Bronchial epithelial cell (primary cell): ENCODE data around the gene OPN1MW3. TPM values are rescaled to one million over a fixed set of nuclear protein-coding genes. Genes with fewer than 3 reads are reported as not detected.
"Not testable (repeated sequence)": the region's sequence is repeated elsewhere in the genome, so short reads cannot be mapped to it uniquely, and the experiment has no call there.

Experiments used
- DNase-seq: peaks from one replicate; pipeline ENCODE4 v3.0.0-alpha.2; 2010; ENCODE audit warnings: low read depth
- FAIRE-seq: peaks from 2 replicates; lab custom pipeline; 2011; peaks lifted over from hg19 to GRCh38; lab: Jason Lieb, UNC
- H3K27me3 ChIP-seq: 2 replicates; pipeline ENCODE4 v1.5.1; 2011; ENCODE audit warnings: low read length; ENCODE audit not compliant: control insufficient read depth, insufficient read depth
- H3K36me3 ChIP-seq: 2 replicates; pipeline ENCODE4 v1.5.1; 2011; ENCODE audit warnings: low read length; ENCODE audit not compliant: control insufficient read depth, insufficient read depth
- H3K4me3 ChIP-seq: 2 replicates; pipeline ENCODE4 v1.5.1; 2011; ENCODE audit warnings: mild to moderate bottlenecking, low read depth, low read length, control low read depth
- CTCF ChIP-seq: IDR thresholded peaks from 2 replicates; pipeline ENCODE4 v1.5.1; 2011; ENCODE audit warnings: mild to moderate bottlenecking, moderate library complexity, low read length, control low read depth, inconsistent platforms; ENCODE audit not compliant: insufficient read depth, severe bottlenecking
- total RNA-seq: library from RNA; depleted of rRNA; stranded (reverse); fragments of >200 nt; gene quantifications from 2 replicates; pipeline ENCODE4 v1.2.1, GENCODE V29; 2014

Gene OPN1MW3
- total RNA-seq, 1 donor from 2014 or later = not detected

DNA sequence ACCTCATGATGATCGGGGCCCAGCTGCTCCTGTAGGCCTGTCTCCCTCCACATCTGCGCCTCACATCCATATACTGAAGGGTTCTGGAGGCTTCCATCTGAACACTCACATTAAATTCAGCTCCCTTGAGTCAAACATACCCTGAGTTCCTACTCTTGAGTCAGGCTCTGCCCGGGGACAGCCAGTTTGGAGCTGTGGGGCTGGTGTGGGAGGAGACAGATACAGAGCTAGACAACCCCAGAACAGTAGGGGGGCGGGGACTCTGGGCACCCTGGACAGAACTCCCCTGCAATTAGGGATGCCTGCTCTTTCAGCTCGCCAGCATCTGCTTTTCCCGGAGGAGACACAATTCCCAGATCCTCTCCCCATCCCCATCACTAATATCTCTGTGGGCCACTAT is 5.7 kb downstream of the OPN1MW3 start:
- not testable (repeated sequence) for DNase-seq, H3K27me3 ChIP-seq, H3K36me3 ChIP-seq, H3K4me3 ChIP-seq, FAIRE-seq

DNA sequence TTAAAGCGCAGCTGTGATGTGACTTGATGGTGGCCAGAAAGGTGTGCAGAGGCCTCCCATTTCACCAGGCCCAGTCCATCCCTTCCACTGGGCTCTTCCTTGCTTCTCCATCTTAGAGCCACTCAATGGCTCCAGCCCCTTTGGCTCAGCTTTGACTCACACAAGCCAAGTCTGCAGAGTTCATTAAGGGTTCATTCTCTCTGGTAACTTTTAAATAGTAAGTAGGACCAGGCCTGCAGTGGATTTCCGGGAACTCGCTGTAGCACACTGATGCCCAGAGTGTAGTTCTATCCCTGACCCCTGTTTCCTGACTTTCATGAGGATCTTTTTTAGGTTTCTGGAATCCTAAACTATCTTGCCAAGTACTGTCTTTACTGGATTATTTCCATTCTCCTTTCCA is 11.9 kb downstream of the OPN1MW3 start:
- FAIRE-seq, DNase-seq: not testable (repeated sequence)

GRCh38 chrX:154284489-154285338 is 27.3 kb downstream of the OPN1MW3 start:
- not testable (repeated sequence) for H3K4me3 ChIP-seq, FAIRE-seq, H3K36me3 ChIP-seq, H3K27me3 ChIP-seq, DNase-seq

More for the DNA sequence above, 11.9 kb downstream of the OPN1MW3 start:
- not testable (repeated sequence) for H3K27me3 ChIP-seq, H3K36me3 ChIP-seq, H3K4me3 ChIP-seq

DNA sequence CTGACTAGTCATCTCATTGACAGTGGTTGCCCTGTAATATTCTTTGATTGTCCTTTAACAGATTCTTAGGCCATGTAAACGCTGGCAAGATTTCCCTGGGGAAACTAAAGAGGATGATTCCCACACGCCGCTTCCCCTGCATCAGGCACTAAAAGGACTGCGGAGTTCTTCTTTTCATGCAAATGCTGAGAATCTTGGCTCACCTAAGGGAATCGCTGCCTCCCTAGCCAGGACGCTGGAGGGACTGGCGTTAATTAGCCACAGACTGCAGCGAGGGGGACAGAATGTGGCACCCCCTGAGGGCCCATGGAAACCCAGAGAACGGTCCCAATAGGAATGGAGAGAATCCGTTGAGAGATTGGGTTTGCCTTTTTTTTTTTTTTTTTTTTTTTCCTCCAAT is 29.0 kb downstream of the OPN1MW3 start:
- not testable (repeated sequence) for FAIRE-seq, DNase-seq, H3K4me3 ChIP-seq, H3K36me3 ChIP-seq, H3K27me3 ChIP-seq

- TF ChIP-seq CTCF = no peak
- no peak within 1 kb of the TSS for H3K4me3 ChIP-seq
- H3K36me3 ChIP-seq = no peaks in the 10 kb centered on the region
- FAIRE-seq (no peak), DNase-seq (no peak)
- no peaks in the 10 kb centered on the region for H3K27me3 ChIP-seq
Measured at GRCh38 chrX:154294791-154295574, 37.6 kb downstream of the OPN1MW3 start, which contains the start of gene TEX28. TSS of gene TEX28 (minus strand) at chrX:154295124. CDS start at chrX:154292117, 3,007 bp downstream.

DNA sequence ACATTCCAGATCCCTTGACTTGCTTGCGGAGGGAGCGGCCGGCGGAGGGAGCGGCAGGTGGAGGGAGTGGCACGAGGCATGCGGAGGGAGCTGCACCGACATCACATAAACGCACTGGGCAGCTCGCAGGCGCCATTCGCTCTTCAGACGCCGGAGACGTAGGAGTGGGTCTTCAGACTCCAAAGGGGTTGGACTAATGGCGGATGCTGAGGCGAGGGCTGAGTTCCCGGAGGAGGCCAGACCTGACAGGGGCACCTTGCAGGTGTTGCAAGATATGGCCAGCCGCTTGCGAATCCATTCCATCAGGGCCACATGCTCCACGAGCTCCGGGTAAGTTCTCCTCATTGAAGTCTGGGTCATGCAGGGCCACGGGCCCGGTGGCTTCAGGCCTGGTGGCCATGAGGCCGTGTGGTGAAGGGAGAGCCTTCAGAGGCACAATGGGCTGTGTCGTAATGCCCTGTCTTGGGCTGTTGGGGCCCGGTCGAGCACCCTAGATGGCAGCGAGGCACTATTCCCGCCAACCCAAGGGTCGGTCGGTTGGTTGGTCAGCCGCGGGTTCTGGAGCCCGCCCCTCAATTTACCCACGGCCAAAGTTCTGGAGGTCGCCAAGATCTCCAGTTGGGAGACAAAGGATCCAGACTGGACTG is 38.4 kb downstream of the OPN1MW3 start, which contains the start of gene TKTL1:
Gene TKTL1, plus strand, starts transcription at position 132 of the 647 bp plus-strand sequence. Its CDS starts 65 bp downstream, at position 197.
- no peak for DNase-seq
- no peak within 1 kb of the TSS for H3K4me3 ChIP-seq
- TF ChIP-seq CTCF = no peak
- no peak for FAIRE-seq
- no peaks in the 10 kb centered on the region for H3K27me3 ChIP-seq
- no peaks in the 10 kb centered on the region for H3K36me3 ChIP-seq

- Histone ChIP-seq H3K4me3 (no peak overlapping the region), H3K27me3 (no peaks in the 10 kb centered on the region), H3K36me3 (no peaks in the 10 kb centered on the region)
- no peak for TF ChIP-seq CTCF
- FAIRE-seq (no peak), DNase-seq (no peak)
Measured at GRCh38 chrX:154296731-154297130, 39.3 kb downstream of the OPN1MW3 start.
